Measurements from ENCODE around the gene SNRPD1.
"Not testable (repeated sequence)": the region's sequence is repeated elsewhere in the genome, so short reads cannot be mapped to it uniquely, and the experiment has no call there.

Gene SNRPD1

DNA sequence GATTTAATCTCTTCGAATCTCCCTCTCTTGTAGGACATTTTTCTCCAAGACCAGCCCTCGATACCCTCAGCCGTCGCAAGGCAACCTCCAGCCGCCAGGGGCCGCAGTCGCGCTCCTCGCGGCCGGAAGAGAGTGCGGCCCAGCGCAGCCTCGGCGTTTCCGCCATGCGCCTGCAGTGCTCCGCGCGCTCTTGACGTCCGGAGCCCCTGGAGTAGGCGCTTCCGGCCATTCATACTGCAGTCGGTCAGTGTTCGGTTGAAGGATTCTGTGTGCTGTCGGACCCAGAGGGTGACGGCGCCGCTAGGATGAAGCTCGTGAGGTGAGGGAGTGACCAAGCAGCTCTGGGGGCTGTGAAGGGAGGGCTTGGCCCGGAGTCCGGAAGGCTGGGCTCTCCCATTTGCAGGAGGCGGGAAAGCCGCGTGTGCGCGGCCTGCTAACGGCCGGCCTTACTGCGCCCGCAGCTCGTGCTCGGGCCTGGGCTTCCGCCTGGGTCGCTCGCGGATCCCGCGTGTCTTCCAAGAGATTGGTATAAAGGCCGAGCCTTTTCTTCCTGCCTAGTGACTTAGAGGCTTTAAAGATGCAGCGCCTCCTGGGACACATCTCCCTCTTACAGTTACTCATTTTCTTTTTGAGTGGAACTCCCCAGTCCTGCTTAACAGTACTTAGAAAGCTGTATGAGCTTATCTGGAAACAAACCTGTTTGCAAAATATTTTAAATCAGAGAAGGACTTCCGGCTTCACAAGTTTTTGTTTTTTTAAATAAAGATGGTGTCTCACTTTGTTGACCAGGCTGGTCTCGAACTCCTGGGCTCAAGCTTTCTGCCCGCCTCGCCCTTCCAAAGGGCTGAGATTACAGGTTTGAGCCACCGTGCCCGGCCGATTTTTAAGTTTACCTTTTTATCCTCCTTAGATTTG, at the start of gene SNRPD1:
TSS of gene SNRPD1 (plus strand) at position 190 of the 915 bp plus-strand sequence. CDS start at position 306, 116 bp downstream.
- peak; percentile 35 to 91 (median 78) for DNase-seq

DNA sequence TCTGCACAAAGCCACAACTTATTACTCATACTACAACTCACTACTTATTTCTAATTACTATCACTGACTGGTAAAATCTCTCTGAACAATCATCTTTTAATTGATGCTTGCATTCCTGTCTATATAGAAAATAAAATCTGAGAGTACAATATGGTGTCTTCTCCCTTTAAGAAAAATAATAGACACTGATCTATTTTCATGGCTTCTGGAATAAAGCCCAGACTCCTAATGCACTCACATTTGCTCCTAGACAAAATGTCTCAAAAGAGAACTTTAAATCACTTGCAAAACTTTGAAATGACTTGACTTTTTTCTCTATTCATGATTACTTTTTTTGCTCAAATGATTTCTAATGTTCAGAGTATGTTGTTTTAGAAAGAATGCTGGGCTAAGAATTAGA, 40.3 kb upstream of the SNRPD1 start:
- DNase-seq = no peak

DNA sequence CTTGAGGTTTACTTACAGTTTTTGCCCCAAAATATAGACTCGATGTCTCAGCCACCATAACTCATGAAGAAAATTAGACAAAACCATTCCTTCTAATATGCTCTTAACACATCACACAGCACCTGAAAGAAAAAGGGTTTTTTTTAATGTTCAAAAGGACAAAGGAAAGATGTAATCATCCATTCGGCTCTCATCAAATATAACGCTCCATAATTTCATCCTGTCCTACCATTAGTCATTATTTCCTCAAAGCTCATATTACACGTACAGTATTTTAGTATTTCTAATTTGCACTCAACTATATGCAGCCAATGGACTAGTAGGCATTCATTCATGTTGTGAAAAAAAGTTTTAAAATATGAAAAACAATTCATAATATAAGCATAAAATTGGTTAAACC, 36.5 kb upstream of the SNRPD1 start:
- no peak for DNase-seq

- no peak for DNase-seq
These were observed 27.7 kb upstream of the SNRPD1 start for GRCh38 chr18:21584391-21584790.

DNA sequence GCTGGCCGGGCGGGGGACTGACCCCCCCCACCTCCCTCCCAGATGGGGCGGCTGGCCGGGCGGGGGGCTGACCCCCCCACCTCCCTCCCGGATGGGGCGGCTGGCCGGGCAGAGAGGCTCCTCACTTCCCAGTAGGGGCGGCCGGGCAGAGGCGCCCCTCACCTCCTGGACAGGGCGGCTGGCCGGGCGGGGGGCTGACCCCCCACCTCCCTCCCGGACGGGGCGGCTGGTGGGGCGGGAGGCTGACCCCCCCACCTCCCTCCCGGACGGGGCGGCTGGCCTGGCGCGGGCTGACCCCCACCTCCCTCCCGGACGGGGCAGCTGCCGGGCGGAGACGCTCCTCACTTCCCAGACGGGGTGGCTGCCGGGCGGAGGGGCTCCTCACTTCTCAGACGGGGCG, 19.8 kb upstream of the SNRPD1 start:
- not testable (repeated sequence) for DNase-seq

GRCh38 chr18:21593540-21594257, 18.4 kb upstream of the SNRPD1 start:
- no peak for DNase-seq

- DNase-seq = no peak
These were observed 14.5 kb upstream of the SNRPD1 start for GRCh38 chr18:21597620-21598019.

- DNase-seq = no peak
These were observed 13.2 kb upstream of the SNRPD1 start for GRCh38 chr18:21598726-21599584.

GRCh38 chr18:21599585-21600525, 12.3 kb upstream of the SNRPD1 start:
- peak in 10 of 14 donors; percentile 56 to 79 (median 67) for DNase-seq

DNA sequence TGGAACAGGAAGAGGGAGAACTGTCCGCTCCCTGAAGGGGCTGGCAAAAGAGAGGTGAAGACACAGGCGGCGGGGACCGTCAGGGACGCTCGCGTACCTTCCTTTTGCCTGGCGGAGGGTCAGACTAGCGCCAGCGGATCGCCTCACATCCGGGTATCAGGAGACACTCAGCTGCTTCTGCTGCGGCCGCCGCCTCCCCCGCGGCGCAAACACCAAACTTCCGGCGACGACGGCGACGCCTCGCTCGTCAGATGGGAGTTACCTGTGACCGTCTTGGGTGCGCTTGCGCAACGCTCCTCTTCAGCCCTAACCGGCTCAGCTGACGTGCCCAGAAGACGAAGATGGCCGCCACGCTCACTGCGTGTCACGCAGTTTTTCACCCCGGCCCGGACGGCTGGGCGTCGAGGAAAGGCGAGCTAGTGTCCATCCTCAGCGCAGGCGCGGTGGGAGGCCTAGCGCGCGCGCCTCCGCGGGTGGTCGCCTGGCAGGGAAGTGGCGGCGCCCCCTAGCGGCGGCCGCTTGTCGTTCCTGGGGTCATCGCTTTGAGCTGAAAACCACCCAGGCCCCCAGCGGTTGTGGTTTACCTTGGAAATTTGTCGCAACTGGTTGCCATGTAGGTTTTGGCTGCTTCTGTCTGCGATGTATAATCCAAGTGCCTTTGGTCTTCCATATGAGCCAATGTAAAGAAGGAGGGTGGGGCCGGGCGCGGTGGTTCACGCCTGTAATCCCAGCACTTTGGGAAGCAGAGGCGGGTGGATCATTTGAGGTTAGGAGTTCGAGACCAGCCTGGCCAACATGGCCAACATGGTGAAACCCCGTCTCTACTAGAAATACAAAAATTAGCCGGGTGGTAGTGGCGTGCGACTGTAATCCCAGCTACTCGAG, 11.3 kb upstream of the SNRPD1 start, which contains the start of gene ESCO1:
TSS of gene ESCO1 (minus strand) at position 179 of the 885 bp plus-strand sequence. CDS start 25,861 bp downstream, outside the sequence.
- DNase-seq = peak; percentile 37 to 96 (median 89)

- DNase-seq = peak in 4 of 14 donors; percentile 1 to 11 (median 4)
These were observed 9.9 kb upstream of the SNRPD1 start for GRCh38 chr18:21602299-21602587.

GRCh38 chr18:21604671-21605070, 7.4 kb upstream of the SNRPD1 start:
- no peak for DNase-seq

- DNase-seq = no peak
These were observed 6.9 kb upstream of the SNRPD1 start for GRCh38 chr18:21605213-21605612.

GRCh38 chr18:21611401-21612124, 551 bp upstream of the SNRPD1 start:
- DNase-seq = not testable (repeated sequence)

DNA sequence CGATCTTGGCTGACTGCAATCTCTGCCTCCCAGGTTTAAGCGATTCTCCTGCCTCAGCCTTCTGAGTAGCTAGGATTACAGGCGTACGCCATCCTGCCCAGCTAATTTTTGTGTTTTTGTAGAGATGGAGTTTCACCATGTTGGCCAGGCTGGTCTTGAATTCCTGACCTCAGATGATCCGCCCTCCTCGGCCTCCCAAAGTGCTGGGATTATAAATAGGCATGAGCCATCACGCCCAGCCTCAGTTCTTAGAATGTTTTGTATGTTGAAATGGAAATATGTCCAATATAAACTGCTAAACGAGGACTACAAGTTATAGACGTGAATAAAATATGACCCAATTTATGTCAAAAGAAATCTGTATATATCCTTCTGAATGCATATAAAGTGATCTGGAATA, 9.5 kb downstream of the SNRPD1 start:
- not testable (repeated sequence) for DNase-seq

DNA sequence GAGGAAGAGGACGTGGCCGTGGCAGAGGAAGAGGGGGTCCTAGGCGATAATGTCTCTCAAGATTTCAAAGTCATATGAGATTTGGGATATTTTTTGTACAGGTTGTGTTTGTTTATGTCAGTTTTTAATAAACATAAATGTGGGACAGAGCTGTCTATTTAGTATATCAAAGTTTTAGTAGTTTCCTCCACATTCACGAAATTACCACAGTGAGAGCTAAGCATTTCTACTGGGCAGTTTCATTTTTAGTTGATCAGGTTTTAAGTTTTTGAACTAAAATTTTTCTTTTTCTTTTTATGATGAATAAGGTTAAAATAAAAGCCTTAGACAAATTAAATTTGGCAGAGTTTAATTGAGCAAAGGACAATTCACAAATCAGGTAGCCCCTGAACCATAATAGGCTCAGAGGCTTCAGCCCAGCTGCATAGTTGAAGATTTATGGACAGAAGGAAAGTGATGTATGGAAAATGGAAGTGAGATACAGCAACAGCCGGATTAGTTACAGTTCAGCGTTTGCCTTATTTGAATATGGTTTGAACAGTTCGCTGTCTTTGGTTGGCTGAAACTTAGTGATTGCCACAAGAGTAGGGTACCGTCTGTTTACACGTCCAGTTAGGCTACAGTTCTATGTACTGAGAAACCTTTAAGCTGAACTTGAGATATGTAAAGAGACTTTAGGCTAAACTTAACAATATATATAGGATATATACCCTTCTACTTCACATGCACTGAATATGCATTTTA, 17.1 kb downstream of the SNRPD1 start:
- DNase-seq = no peak

DNA sequence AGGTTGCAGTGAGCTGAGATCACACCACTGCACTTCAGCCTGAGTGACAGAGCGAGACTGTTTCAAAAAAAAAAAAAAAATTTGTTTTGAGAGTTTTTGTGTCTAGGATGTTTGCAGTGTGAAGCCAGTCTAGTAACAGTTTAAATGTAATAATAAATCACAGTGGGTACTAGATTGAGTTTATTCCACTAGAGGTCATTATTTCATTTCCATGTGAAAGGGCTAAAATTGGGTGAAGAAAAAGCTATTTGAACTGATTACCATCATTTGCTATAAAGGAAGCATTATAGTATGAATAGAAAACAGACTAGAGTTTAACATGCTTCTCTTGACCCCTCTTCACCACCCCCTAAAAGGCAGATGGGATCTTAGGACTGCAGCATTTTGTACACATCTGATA, 20.3 kb downstream of the SNRPD1 start:
- DNase-seq = no peak

- no peak for DNase-seq
These were observed 22.6 kb downstream of the SNRPD1 start for GRCh38 chr18:21634588-21635199.
